C4-2B (cell line): ENCODE measurements around the gene GALM.
"Not testable (repeated sequence)": the region's sequence is repeated elsewhere in the genome, so short reads cannot be mapped to it uniquely, and the experiment has no call there.

Experiments used
- H3K27ac ChIP-seq: fragments of 450-650 bp; 2 replicates; pipeline ENCODE4 v1.5.1; 2017
- CTCF ChIP-seq: fragments of 450-650 bp; conservative IDR thresholded peaks from 2 replicates; pipeline ENCODE4 v1.5.1; 2017; ENCODE audit warnings: mild to moderate bottlenecking
- ZFX ChIP-seq: fragments of 450-650 bp; IDR thresholded peaks from 2 replicates; pipeline ENCODE4 v1.6.1; 2017

Gene GALM

GRCh38 chr2:38668779-38669479, 3.0 kb downstream of the GALM start:
- no peak overlapping the region for H3K27ac ChIP-seq
- TF ChIP-seq ZFX, result no peak
- no peak for TF ChIP-seq CTCF

- TF ChIP-seq CTCF, result no peak
- no peak for TF ChIP-seq ZFX
- no peak overlapping the region for H3K27ac ChIP-seq
Measured at GRCh38 chr2:38671303-38671702, 5.4 kb downstream of the GALM start.

- no peak for TF ChIP-seq CTCF
- no peak for TF ChIP-seq ZFX
- H3K27ac ChIP-seq, result no peak overlapping the region
Measured at GRCh38 chr2:38671946-38672345, 6.0 kb downstream of the GALM start.

- TF ChIP-seq CTCF, result no peak
- no peak for TF ChIP-seq ZFX
- no peak overlapping the region for H3K27ac ChIP-seq
Measured at GRCh38 chr2:38672445-38673391, 6.8 kb downstream of the GALM start.

- no peak for TF ChIP-seq ZFX
- no peak for TF ChIP-seq CTCF
- H3K27ac ChIP-seq, result no peak overlapping the region
Measured at GRCh38 chr2:38676681-38677080, 10.8 kb downstream of the GALM start.

GRCh38 chr2:38680868-38681267, 15.0 kb downstream of the GALM start:
- not testable (repeated sequence) for H3K27ac ChIP-seq

GRCh38 chr2:38682008-38682575, 16.2 kb downstream of the GALM start:
- no peak overlapping the region for H3K27ac ChIP-seq
- TF ChIP-seq CTCF (no peak), ZFX (no peak)

- H3K27ac ChIP-seq, result not testable (repeated sequence)
Measured at GRCh38 chr2:38682620-38683019, 16.7 kb downstream of the GALM start.
